Hepatocyte (in vitro differentiated cells): Measurements from ENCODE around the gene ARHGAP33. TPM values are rescaled to one million over a fixed set of nuclear protein-coding genes. Genes with fewer than 3 reads are reported as not detected.

Experiments
- DNase-seq: peaks from one replicate; pipeline ENCODE4 v3.0.0-alpha.2; 2016; ENCODE audit warnings: low spot score
- H2AFZ ChIP-seq: fragments of 200-600 bp; sonication (generic); 2 replicates; pipeline ENCODE4 v1.6.0; 2016; ENCODE audit warnings: antibody characterized with exemption, mild to moderate bottlenecking
- H3K27ac ChIP-seq: fragments of 200-600 bp; sonication (generic); 2 replicates; pipeline ENCODE4 v1.5.1; 2016; ENCODE audit warnings: mild to moderate bottlenecking
- H3K27me3 ChIP-seq: fragments of 200-600 bp; sonication (generic); 2 replicates; pipeline ENCODE4 v1.6.1; 2016
- H3K36me3 ChIP-seq: fragments of 200-600 bp; sonication (generic); replicated peaks from 2 replicates; pipeline ENCODE4 v1.5.1; 2016; ENCODE audit warnings: low read depth; ENCODE audit not compliant: insufficient read depth
- H3K4me1 ChIP-seq: fragments of 200-600 bp; sonication (generic); 2 replicates; pipeline ENCODE4 v1.5.1; 2016; ENCODE audit warnings: mild to moderate bottlenecking, moderate library complexity; ENCODE audit not compliant: insufficient read depth
- H3K4me2 ChIP-seq: fragments of 200-600 bp; sonication (generic); 2 replicates; pipeline ENCODE4 v1.6.0; 2016
- H3K4me3 ChIP-seq: fragments of 200-600 bp; sonication (generic); 2 replicates; pipeline ENCODE4 v1.5.1; 2016; ENCODE audit warnings: mild to moderate bottlenecking
- H3K79me2 ChIP-seq: fragments of 200-600 bp; sonication (generic); 2 replicates; pipeline ENCODE4 v1.6.0; 2017; ENCODE audit warnings: mild to moderate bottlenecking
- H3K9me2 ChIP-seq: fragments of 200-600 bp; sonication (generic); replicated peaks from 2 replicates; pipeline ENCODE4 v1.6.0; 2017; ENCODE audit warnings: mild to moderate bottlenecking; ENCODE audit not compliant: insufficient read depth
- H3K9me3 ChIP-seq: fragments of 200-600 bp; sonication (generic); 2 replicates; pipeline ENCODE4 v1.5.1; 2016; ENCODE audit warnings: low read depth, mild to moderate bottlenecking
- H4K20me1 ChIP-seq: fragments of 200-600 bp; sonication (generic); 2 replicates; pipeline ENCODE4 v1.6.0; 2016; ENCODE audit warnings: mild to moderate bottlenecking; ENCODE audit not compliant: insufficient read depth, poor library complexity, severe bottlenecking
- EZH2 ChIP-seq: fragments of 200-600 bp; sonication (generic); IDR thresholded peaks from 2 replicates; pipeline ENCODE4 v1.6.1; 2016; ENCODE audit warnings: antibody characterized with exemption, mild to moderate bottlenecking, borderline replicate concordance
- EZH2phosphoT487 ChIP-seq: fragments of 200-600 bp; sonication (generic); IDR thresholded peaks from one replicate; pipeline ENCODE4 v1.6.1; 2018; ENCODE audit warnings: antibody characterized with exemption, mild to moderate bottlenecking, low read depth, moderate library complexity; ENCODE audit not compliant: unreplicated experiment, severe bottlenecking
- WGBS: methylation state at CpG from one replicate; pipeline ENCODE4 v1.1.6; 2016; ENCODE audit warnings: low lambda C conversion rate; ENCODE audit errors: missing lambda C conversion rate; 5-methylcytosine and 5-hydroxymethylcytosine counted together
- polyA plus RNA-seq: library from polyadenylated mRNA; unstranded; fragments of >200 nt; fragmentation: Nextera tagmentation; extraction: Ambion mirVana; gene quantifications from 2 replicates; pipeline ENCODE4 v1.2.1, GENCODE V29; 2016
- total RNA-seq: library from RNA; depleted of rRNA; stranded (reverse); fragments of >200 nt; gene quantifications from 2 replicates; pipeline ENCODE4 v1.2.3, GENCODE V29; 2014
- TF ChIP-seq, protein P1 (sequence below): fragments of 200-600 bp; sonication (generic); IDR thresholded peaks from 2 replicates; pipeline ENCODE4 v1.5.1; 2016; ENCODE audit warnings: antibody characterized with exemption, mild to moderate bottlenecking; ENCODE audit not compliant: poor library complexity

The ARHGAP33 gene
- total and polyA plus RNA-seq, 2 experiments from 2014 or later = 6.7 to 7.9 TPM

DNA sequence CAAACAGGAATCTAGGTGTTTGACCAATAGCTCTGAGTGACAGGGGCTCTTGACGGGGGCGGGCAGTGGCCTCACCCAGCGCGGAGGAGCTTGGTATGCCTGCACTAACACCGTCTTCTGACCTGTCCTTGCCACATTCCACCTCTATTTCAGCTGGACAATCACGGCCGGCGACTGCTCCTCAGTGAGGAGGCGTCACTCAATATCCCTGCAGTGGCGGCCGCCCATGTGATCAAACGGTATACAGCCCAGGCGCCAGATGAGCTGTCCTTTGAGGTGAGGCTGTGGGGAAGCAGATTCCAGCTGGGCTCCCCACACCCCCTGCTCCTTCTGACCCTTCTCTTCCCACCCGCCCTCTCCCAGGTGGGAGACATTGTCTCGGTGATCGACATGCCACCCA, 4.7 kb downstream of the ARHGAP33 start:
- TF ChIP-seq EZH2phosphoT487 = no peak
- no peak for TF ChIP-seq EZH2
- TF ChIP-seq, protein P1, sequence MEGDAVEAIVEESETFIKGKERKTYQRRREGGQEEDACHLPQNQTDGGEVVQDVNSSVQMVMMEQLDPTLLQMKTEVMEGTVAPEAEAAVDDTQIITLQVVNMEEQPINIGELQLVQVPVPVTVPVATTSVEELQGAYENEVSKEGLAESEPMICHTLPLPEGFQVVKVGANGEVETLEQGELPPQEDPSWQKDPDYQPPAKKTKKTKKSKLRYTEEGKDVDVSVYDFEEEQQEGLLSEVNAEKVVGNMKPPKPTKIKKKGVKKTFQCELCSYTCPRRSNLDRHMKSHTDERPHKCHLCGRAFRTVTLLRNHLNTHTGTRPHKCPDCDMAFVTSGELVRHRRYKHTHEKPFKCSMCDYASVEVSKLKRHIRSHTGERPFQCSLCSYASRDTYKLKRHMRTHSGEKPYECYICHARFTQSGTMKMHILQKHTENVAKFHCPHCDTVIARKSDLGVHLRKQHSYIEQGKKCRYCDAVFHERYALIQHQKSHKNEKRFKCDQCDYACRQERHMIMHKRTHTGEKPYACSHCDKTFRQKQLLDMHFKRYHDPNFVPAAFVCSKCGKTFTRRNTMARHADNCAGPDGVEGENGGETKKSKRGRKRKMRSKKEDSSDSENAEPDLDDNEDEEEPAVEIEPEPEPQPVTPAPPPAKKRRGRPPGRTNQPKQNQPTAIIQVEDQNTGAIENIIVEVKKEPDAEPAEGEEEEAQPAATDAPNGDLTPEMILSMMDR = no peak
- Histone ChIP-seq H3K9me3 (no peaks in the 10 kb centered on the region), H3K36me3 (no peaks in the 10 kb centered on the region), H3K9me2 (no peaks in the 10 kb centered on the region), H3K4me3 (no peak overlapping the region), H3K27ac (no peak overlapping the region), H4K20me1 (no peaks in the 10 kb centered on the region), H3K27me3 (no peaks in the 10 kb centered on the region), H3K4me2 (no peak overlapping the region), H3K79me2 (peaks cover 4% of the 10 kb centered on the region), H3K4me1 (peaks cover 10% of the 10 kb centered on the region), H2AFZ (no peak overlapping the region)
- WGBS = 95% methylated on average over 16 of the region's 16 CpGs
- DNase-seq = no peak

DNA sequence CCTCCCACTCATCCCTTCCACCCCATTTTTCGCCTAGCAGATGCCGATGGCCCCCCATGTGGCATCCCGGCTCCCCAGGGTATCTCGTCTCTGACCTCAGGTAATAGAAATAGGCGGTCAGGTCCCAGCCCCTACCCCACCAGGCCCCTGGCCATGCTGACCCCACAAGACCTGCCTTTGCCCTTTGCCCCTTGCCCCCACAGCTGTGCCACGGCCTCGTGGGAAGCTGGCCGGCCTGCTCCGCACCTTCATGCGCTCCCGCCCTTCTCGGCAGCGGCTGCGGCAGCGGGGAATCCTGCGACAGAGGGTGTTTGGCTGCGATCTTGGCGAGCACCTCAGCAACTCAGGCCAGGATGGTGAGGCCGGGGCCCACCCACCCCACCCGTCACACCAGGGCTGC, 5.4 kb downstream of the ARHGAP33 start:
- WGBS = 93% methylated on average over 20 of the region's 20 CpGs
- Histone ChIP-seq H3K27me3 (no peaks in the 10 kb centered on the region), H3K79me2 (peaks cover 4% of the 10 kb centered on the region), H3K36me3 (no peaks in the 10 kb centered on the region), H3K9me2 (no peaks in the 10 kb centered on the region), H3K27ac (no peak overlapping the region), H3K4me3 (no peak overlapping the region), H3K4me2 (no peak overlapping the region), H3K4me1 (peaks cover 10% of the 10 kb centered on the region), H4K20me1 (no peaks in the 10 kb centered on the region), H2AFZ (no peak overlapping the region), H3K9me3 (no peaks in the 10 kb centered on the region)
- no peak for DNase-seq
- TF ChIP-seq EZH2 (no peak), EZH2phosphoT487 (no peak)
- TF ChIP-seq, protein P1 = no peak

DNA sequence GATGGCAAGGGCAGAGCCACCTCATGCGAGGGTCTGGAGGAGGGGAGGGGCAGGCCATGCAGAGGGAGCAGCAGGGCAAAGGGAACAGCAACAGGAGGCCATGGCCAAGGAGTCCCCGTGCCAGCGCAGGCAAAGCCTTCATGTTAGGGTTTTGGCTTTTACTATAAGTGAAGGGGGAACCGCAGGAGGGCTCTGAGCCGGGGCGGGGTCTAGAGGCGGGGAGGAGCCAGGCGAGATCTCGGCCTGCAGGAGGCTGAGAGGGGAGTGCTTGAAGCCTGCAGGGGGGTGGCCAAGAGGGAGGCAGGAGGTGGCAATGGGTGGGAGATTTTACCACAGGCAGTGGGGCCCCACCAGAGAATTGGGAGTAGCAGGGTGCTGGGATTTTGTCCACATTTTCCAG, 6.3 kb downstream of the ARHGAP33 start:
- Histone ChIP-seq H3K4me1 (peaks cover 4% of the 10 kb centered on the region), H3K4me3 (no peak overlapping the region), H3K27me3 (no peaks in the 10 kb centered on the region), H3K36me3 (no peaks in the 10 kb centered on the region), H3K9me2 (no peaks in the 10 kb centered on the region), H4K20me1 (no peaks in the 10 kb centered on the region), H2AFZ (no peak overlapping the region), H3K4me2 (no peak overlapping the region), H3K9me3 (no peaks in the 10 kb centered on the region), H3K27ac (no peak overlapping the region), H3K79me2 (no peaks in the 10 kb centered on the region)
- DNase-seq = no peak
- 85% methylated on average over 8 of the region's 9 CpGs for WGBS
- TF ChIP-seq, protein P1 = no peak
- TF ChIP-seq EZH2phosphoT487 = no peak
- TF ChIP-seq EZH2 = no peak

DNA sequence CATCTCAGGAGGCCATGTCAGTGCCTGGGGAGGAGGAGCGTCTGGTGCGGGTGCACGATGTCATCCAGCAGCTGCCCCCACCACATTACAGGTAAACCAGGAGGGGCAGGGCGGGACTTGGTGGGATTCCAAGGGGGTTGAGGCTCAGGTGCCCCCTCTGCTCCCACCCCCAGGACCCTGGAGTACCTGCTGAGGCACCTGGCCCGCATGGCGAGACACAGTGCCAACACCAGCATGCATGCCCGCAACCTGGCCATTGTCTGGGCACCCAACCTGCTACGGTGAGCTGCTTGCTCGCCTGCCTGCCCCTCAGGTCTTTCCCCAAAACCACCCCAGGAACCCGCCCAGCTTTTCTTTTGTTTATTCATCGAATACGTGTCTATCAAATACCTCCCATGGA, 7.2 kb downstream of the ARHGAP33 start:
- H3K9me3 ChIP-seq = no peaks in the 10 kb centered on the region
- TF ChIP-seq EZH2phosphoT487 (no peak), EZH2 (no peak)
- TF ChIP-seq, protein P1 = no peak
- H3K27ac ChIP-seq = no peak overlapping the region
- no peaks in the 10 kb centered on the region for H3K27me3 ChIP-seq
- no peaks in the 10 kb centered on the region for H3K79me2 ChIP-seq
- no peak overlapping the region for H2AFZ ChIP-seq
- H3K4me1 ChIP-seq = no peaks in the 10 kb centered on the region
- no peaks in the 10 kb centered on the region for H3K9me2 ChIP-seq
- H3K4me3 ChIP-seq = no peak overlapping the region
- H4K20me1 ChIP-seq = no peaks in the 10 kb centered on the region
- WGBS = 98% methylated on average over 12 of the region's 12 CpGs
- DNase-seq = no peak
- no peak overlapping the region for H3K4me2 ChIP-seq
- H3K36me3 ChIP-seq = no peaks in the 10 kb centered on the region
